Measurements from ENCODE around the gene KBTBD3.
"Not testable (repeated sequence)": the region's sequence is repeated elsewhere in the genome, so short reads cannot be mapped to it uniquely, and the experiment has no call there.

Gene KBTBD3

GRCh38 chr11:106003094-106003493, 74.1 kb downstream of the KBTBD3 start:
- DNase-seq (ENCODE audit: low read depth): not testable (repeated sequence)

DNA sequence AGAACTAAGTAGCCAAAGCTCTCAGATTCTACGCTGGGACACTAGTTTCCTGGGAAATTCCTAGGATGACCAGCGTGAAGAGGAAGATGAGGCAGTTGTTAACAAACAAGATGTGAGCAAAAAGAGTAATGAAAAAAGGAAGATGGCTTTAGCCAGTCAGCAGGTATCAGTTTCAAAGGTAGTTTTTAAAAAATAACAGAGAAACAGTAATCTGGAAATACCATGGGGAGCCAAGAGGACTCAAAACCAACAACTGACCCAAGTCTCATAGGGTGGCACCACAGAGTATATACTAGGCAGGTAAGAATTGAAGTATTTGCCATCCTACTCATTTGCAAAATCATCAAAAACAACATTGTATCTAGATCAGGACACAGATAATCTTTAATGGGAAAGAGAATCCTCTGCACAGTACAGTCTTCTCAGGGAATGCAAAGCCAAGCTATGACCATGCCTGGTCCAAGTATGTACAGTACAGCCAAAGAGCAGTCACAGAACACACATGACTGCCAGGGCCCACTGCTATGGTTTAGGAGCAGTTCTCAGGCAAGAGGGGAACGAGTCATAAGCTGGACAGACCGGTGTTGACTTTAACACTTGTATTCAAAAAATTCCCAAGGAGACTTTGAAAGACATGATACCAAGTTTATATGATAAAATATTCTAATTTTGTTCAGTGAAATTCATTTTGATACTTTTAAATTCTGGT, 75.7 kb downstream of the KBTBD3 start:
- DNase-seq (ENCODE audit: low read depth): no peak

All from T-helper 22 cell (primary cell).